CD4-positive, alpha-beta memory T cell (primary cell): ENCODE measurements around the gene PPDPF. TPM values are rescaled to one million over a fixed set of nuclear protein-coding genes. Genes with fewer than 3 reads are reported as not detected.

ENCODE experiments used
- CTCF ChIA-PET: fragments of 350-600 bp; sonication (Branson Sonifier 250); formaldehyde crosslinking; loops from one replicate; lab custom pipeline; 2021; ENCODE audit warnings: inconsistent platforms; ENCODE audit not compliant: partially characterized antibody; lab: Charles Lee
- POLR2A ChIA-PET: fragments of 350-600 bp; sonication (Branson Sonifier 250); formaldehyde crosslinking; loops from one replicate; lab custom pipeline; 2021; ENCODE audit not compliant: partially characterized antibody; lab: Charles Lee
- DNase-seq, 5 donors: peaks; one replicate each; pipeline versions ENCODE4 v3.0.0 to v3.0.0-alpha.2; 2020 to 2022; ENCODE audit warnings: mixed read lengths in 1 of 5
- H3K27ac ChIP-seq: one replicate; pipeline ENCODE4 v1.7.0; 2013; ENCODE audit warnings: low read depth, low read length
- H3K27me3 ChIP-seq: 2 replicates; pipeline ENCODE4 v1.7.0; 2013; ENCODE audit warnings: mild to moderate bottlenecking, low read length, moderate library complexity; ENCODE audit not compliant: insufficient read depth
- H3K36me3 ChIP-seq: 2 replicates; pipeline ENCODE4 v1.7.0; 2013; ENCODE audit warnings: mild to moderate bottlenecking, low read length, moderate library complexity; ENCODE audit not compliant: insufficient read depth
- H3K4me1 ChIP-seq: 2 replicates; pipeline ENCODE4 v1.7.0; 2013; ENCODE audit warnings: mild to moderate bottlenecking, low read length, moderate library complexity; ENCODE audit not compliant: insufficient read depth
- H3K4me3 ChIP-seq, 2 donors: one replicate each; pipeline ENCODE4 v1.7.0; 2013; ENCODE audit warnings: low read length in 2 of 2, mild to moderate bottlenecking in 1 of 2
- H3K9me3 ChIP-seq, 2 donors: one replicate each; pipeline ENCODE4 v1.7.0; 2013; ENCODE audit warnings: low read length in 2 of 2, control low read depth in 1 of 2; ENCODE audit not compliant: control insufficient read depth in 1 of 2
- H3K27ac Mint-ChIP-seq, 7 donors: one replicate each; pipeline ENCODE4 v1.8.0; 2020 to 2021; ENCODE audit warnings: mixed read lengths in 7 of 7, mild to moderate bottlenecking in 6 of 7, inconsistent platforms in 3 of 7, moderate library complexity in 3 of 7
- H3K27me3 Mint-ChIP-seq, 2 donors: one replicate each; pipeline ENCODE4 v1.8.0; 2020 to 2021; ENCODE audit warnings: mixed read lengths in 2 of 2
- H3K36me3 Mint-ChIP-seq, 2 donors: one replicate each; pipeline ENCODE4 v1.8.0; 2020 to 2021; ENCODE audit warnings: mixed read lengths in 2 of 2, inconsistent platforms in 1 of 2, mild to moderate bottlenecking in 1 of 2
- H3K4me1 Mint-ChIP-seq, 4 donors: one replicate each; pipeline ENCODE4 v1.8.0; 2020 to 2021; ENCODE audit warnings: mixed read lengths in 4 of 4, mild to moderate bottlenecking in 1 of 4
- H3K4me3 Mint-ChIP-seq, 8 donors: one replicate each; pipeline ENCODE4 v1.8.0; 2020 to 2021; ENCODE audit warnings: mixed read lengths in 8 of 8, mild to moderate bottlenecking in 7 of 8, moderate library complexity in 6 of 8, inconsistent platforms in 3 of 8
- H3K9me3 Mint-ChIP-seq, 8 donors: one replicate each; pipeline ENCODE4 v1.8.0; 2020 to 2021; ENCODE audit warnings: mixed read lengths in 8 of 8, mild to moderate bottlenecking in 5 of 8, inconsistent platforms in 3 of 8, moderate library complexity in 1 of 8
- intact Hi-C: fragments of 100-400 bp; cut with micrococcal nuclease; formaldehyde crosslinking; loops from one replicate; pipeline ENCODE4 v1.15.1; 2023
- polyA plus RNA-seq, 2 donors: library from polyadenylated mRNA; unstranded; fragments of 300-500 nt; fragmentation: Illumina TruSeq; gene quantifications; one replicate each; pipeline ENCODE4 v1.2.3, GENCODE V29; 2021
- total RNA-seq, 2 experiments: library from RNA; stranded (reverse); gene quantifications; one replicate each; pipeline ENCODE4 v1.2.3, GENCODE V29; 2021

The PPDPF gene
- total and polyA plus RNA-seq, 4 experiments from 2014 or later: 29.4 to 229 (median 180) TPM

- no peaks in the 10 kb centered on the region for H3K36me3 Mint-ChIP-seq
- H3K27me3 ChIP-seq: no peaks in the 10 kb centered on the region
- no peak overlapping the region for H3K4me3 ChIP-seq
- H3K27me3 Mint-ChIP-seq: peaks cover 0 to 6% of the 10 kb centered on the region in 2 donors
- H3K9me3 Mint-ChIP-seq: no peaks in the 10 kb centered on the region
- H3K9me3 ChIP-seq: no peaks in the 10 kb centered on the region
- H3K27ac Mint-ChIP-seq: peak overlapping the region in 2 of 7 donors; percentile 8 to 37
- H3K27ac ChIP-seq: no peak overlapping the region
- no peak overlapping the region for H3K4me3 Mint-ChIP-seq
- H3K36me3 ChIP-seq: no peaks in the 10 kb centered on the region
- peaks cover 22% of the 10 kb centered on the region for H3K4me1 ChIP-seq
- ChIA-PET POLR2A (interaction anchor here (1.8 to 2.4 kb wide), 2 partner anchors 8 to 13 kb away, joined by 7 to 18 read pairs; partner anchors contain the start of gene PTK6), CTCF (interaction anchor here (1.2 to 4.7 kb wide), 3 partner anchors 13 to 235 kb away, joined by 3 to 33 read pairs (median 3); partner anchors contain the start of gene PTK6)
- intact Hi-C loops: loop anchor here (5.0 kb wide), 1 partner anchor 76 kb away; the partner anchor contains the start of gene GMEB2
- DNase-seq: no peak
- peaks cover 5 to 27% (median 16%) of the 10 kb centered on the region in 4 donors for H3K4me1 Mint-ChIP-seq
These were observed 30.5 kb downstream of the PPDPF start for GRCh38 chr20:63551068-63551467.

GRCh38 chr20:63552481-63553249 lies 32.1 kb downstream of the PPDPF start:
- Histone ChIP-seq H3K27ac (peak overlapping the region; percentile 69), H3K9me3 (no peaks in the 10 kb centered on the region), H3K27me3 (no peaks in the 10 kb centered on the region), H3K4me3 (peak overlapping the region in 1 of 2 donors; percentile 30), H3K4me1 (peaks cover 22% of the 10 kb centered on the region), H3K36me3 (no peaks in the 10 kb centered on the region)
- intact Hi-C loops: loop anchor here (1.0 to 5.0 kb wide), 7 partner anchors 15 to 106 kb away; partner anchors contain the start of genes GMEB2, HELZ2, PPDPF and PTK6
- peak overlapping the region; percentile 68 to 92 (median 76) for H3K4me3 Mint-ChIP-seq
- CTCF ChIA-PET: interaction anchor here (0.6 to 4.7 kb wide), 3 partner anchors 15 to 75 kb away, joined by 3 to 33 read pairs (median 3); partner anchors contain the start of gene PTK6
- H3K27me3 Mint-ChIP-seq: peaks cover 0 to 6% of the 10 kb centered on the region in 2 donors
- no peaks in the 10 kb centered on the region for H3K9me3 Mint-ChIP-seq
- POLR2A ChIA-PET: interaction anchor here (0.7 to 3.1 kb wide), 20 partner anchors 9 to 428 kb away, joined by 3 to 32 read pairs (median 5); partner anchors contain the start of genes ARFRP1, GMEB2, HELZ2 and LIME1
- H3K27ac Mint-ChIP-seq: peak overlapping the region; percentile 93 to 98 (median 97)
- H3K36me3 Mint-ChIP-seq: no peaks in the 10 kb centered on the region
- DNase-seq: peak; percentile 79 to 84 (median 82)
- H3K4me1 Mint-ChIP-seq: peaks cover 5 to 27% (median 14%) of the 10 kb centered on the region in 4 donors

GRCh38 chr20:63553251-63553932 lies 32.8 kb downstream of the PPDPF start:
- no peaks in the 10 kb centered on the region for H3K9me3 ChIP-seq
- no peaks in the 10 kb centered on the region for H3K36me3 ChIP-seq
- H3K4me3 Mint-ChIP-seq: peak overlapping the region; percentile 68 to 92 (median 76)
- peak; percentile 87 to 93 (median 89) for DNase-seq
- no peaks in the 10 kb centered on the region for H3K27me3 ChIP-seq
- CTCF ChIA-PET: interaction anchor here (0.6 to 4.7 kb wide), 3 partner anchors 16 to 74 kb away, joined by 3 to 33 read pairs (median 3); partner anchors contain the start of gene PTK6
- H3K27me3 Mint-ChIP-seq: peaks cover 0 to 6% of the 10 kb centered on the region in 2 donors
- peak overlapping the region; percentile 69 for H3K27ac ChIP-seq
- peaks cover 22% of the 10 kb centered on the region for H3K4me1 ChIP-seq
- intact Hi-C loops: loop anchor here (1.0 to 5.0 kb wide), 6 partner anchors 14 to 105 kb away; partner anchors contain the start of genes GMEB2, HELZ2, PTK6 and RTEL1
- POLR2A ChIA-PET: interaction anchor here (0.7 to 3.1 kb wide), 20 partner anchors 8 to 427 kb away, joined by 3 to 32 read pairs (median 5); partner anchors contain the start of genes ARFRP1, GMEB2, HELZ2 and LIME1
- no peaks in the 10 kb centered on the region for H3K9me3 Mint-ChIP-seq
- H3K36me3 Mint-ChIP-seq: no peaks in the 10 kb centered on the region
- H3K27ac Mint-ChIP-seq: peak overlapping the region; percentile 93 to 98 (median 97)
- peaks cover 5 to 27% (median 14%) of the 10 kb centered on the region in 4 donors for H3K4me1 Mint-ChIP-seq
- peak overlapping the region; percentile 23 to 66 for H3K4me3 ChIP-seq

GRCh38 chr20:63553933-63554290 lies 33.3 kb downstream of the PPDPF start, which contains the start of gene FNDC11:
FNDC11 (plus strand) TSS chr20:63554159; CDS start chr20:63555664, 1,505 bp downstream.
- Histone ChIP-seq H3K4me1 (peaks cover 22% of the 10 kb centered on the region), H3K27me3 (no peaks in the 10 kb centered on the region), H3K27ac (peak within 1 kb of the TSS; percentile 69), H3K36me3 (no peaks in the 10 kb centered on the region), H3K9me3 (no peaks in the 10 kb centered on the region), H3K4me3 (peak within 1 kb of the TSS; percentile 23 to 66)
- H3K27me3 Mint-ChIP-seq: peaks cover 0 to 6% of the 10 kb centered on the region in 2 donors
- peak within 1 kb of the TSS; percentile 93 to 98 (median 97) for H3K27ac Mint-ChIP-seq
- intact Hi-C loops: loop anchor here (1.0 to 5.0 kb wide), 6 partner anchors 13 to 104 kb away; partner anchors contain the start of genes GMEB2, HELZ2, PTK6 and RTEL1
- peak within 1 kb of the TSS; percentile 70 to 92 (median 78) for H3K4me3 Mint-ChIP-seq
- peak in 2 of 5 donors; percentile 38 to 68 for DNase-seq
- ChIA-PET CTCF (no interaction called here), POLR2A (interaction anchor here (1.4 to 3.1 kb wide), 8 partner anchors 14 to 183 kb away, joined by 5 to 19 read pairs (median 8); partner anchors contain the start of genes HELZ2, LIME1 and PPDPF)
- H3K36me3 Mint-ChIP-seq: no peaks in the 10 kb centered on the region
- peaks cover 5 to 27% (median 14%) of the 10 kb centered on the region in 4 donors for H3K4me1 Mint-ChIP-seq
- no peaks in the 10 kb centered on the region for H3K9me3 Mint-ChIP-seq

GRCh38 chr20:63554361-63555278 lies 34.1 kb downstream of the PPDPF start:
- DNase-seq: peak in 1 of 5 donors; percentile 22
- H3K27me3 Mint-ChIP-seq: peaks cover 0 to 4% of the 10 kb centered on the region in 2 donors
- H3K36me3 ChIP-seq: no peaks in the 10 kb centered on the region
- H3K27me3 ChIP-seq: no peaks in the 10 kb centered on the region
- peak overlapping the region in 1 of 2 donors; percentile 66 for H3K4me3 ChIP-seq
- no peaks in the 10 kb centered on the region for H3K9me3 Mint-ChIP-seq
- H3K4me1 ChIP-seq: peaks cover 22% of the 10 kb centered on the region
- ChIA-PET POLR2A (interaction anchor here (0.6 to 3.1 kb wide), 9 partner anchors 12 to 182 kb away, joined by 3 to 17 read pairs (median 5); partner anchors contain the start of genes GMEB2, HELZ2, LIME1 and PPDPF), CTCF (no interaction called here)
- intact Hi-C loops: loop anchor here (5.0 kb wide), 1 partner anchor 73 kb away; the partner anchor contains the start of gene GMEB2
- H3K4me3 Mint-ChIP-seq: peak overlapping the region; percentile 69 to 81 (median 76)
- H3K27ac Mint-ChIP-seq: peak overlapping the region in 6 of 7 donors; percentile 46 to 97 (median 82)
- H3K36me3 Mint-ChIP-seq: no peaks in the 10 kb centered on the region
- H3K9me3 ChIP-seq: no peaks in the 10 kb centered on the region
- H3K4me1 Mint-ChIP-seq: peaks cover 5 to 27% (median 14%) of the 10 kb centered on the region in 4 donors
- peak overlapping the region; percentile 63 for H3K27ac ChIP-seq
